Measurements from ENCODE around the gene KDM3B. TPM values are rescaled to one million over a fixed set of nuclear protein-coding genes. Genes with fewer than 3 reads are reported as not detected.

The KDM3B gene
- total and polyA plus RNA-seq, 9 of the 15 experiments (the other 6 are each of a cell fraction or from before 2014, with no cell fraction given), result 13.8 to 62.8 (median 41.9) TPM

DNA sequence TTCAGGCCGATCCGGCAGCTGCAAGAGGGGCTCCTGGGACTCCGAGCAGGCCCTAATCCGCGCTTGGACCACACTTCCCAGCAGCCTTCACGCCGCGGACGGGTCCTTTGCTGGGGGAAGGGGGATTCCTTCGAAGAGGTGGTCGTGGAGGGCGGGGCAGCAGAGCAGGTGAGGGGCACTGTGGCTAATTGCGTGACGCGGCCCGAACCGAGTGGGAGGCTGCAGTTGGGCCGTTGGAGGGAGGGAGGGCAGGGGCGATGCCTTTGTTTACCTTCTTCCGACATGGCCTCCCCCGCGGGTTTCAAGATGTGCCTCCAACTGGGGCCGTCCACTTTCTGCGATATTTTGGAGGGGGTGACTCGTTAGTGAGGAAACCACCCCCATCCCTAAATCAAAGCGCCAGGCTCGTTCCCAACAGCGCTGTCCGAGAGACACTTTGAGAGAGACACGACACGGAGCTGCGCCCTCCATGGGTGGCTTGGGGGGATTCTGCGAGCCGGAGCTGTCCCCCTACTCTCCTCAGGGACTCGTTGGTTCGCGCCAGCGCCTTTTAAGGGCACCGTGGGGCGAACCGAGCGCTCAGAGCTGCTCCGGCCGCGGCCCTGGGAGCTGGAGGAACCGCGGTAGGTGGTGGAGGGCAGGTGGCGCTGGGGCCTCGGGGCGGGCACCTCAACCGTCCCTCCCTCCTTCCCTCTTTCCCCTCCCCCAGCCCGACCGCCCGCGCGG, 14.6 kb upstream of the KDM3B start, which contains the start of gene FAM53C:
Gene FAM53C (plus strand): TSS at position 582 of the 726 bp plus-strand sequence. CDS start 3,070 bp downstream, outside the sequence.
- peak in 3 of 4 experiments; percentile 56 to 95 (median 90) for DNase-seq (ENCODE audit: extremely low read depth in 1 of 4, low spot score in 3 of 4)
- intact Hi-C loops (cut with micrococcal nuclease), result loop anchor here (2.0 kb wide), 1 partner anchor 15 kb away; the partner anchor contains the start of gene KDM3B
- FAIRE-seq, result peak; percentile 6
- peak; percentile 93 for ATAC-seq
- H3K9me1 ChIP-seq (ENCODE audit: control insufficient read depth, insufficient read depth, low read length), result peaks cover 5% of the 10 kb centered on the region
- CTCF ChIA-PET (ENCODE audit: low intra/inter-chr PET ratio), result interaction anchor here (1.0 to 5.4 kb wide), 2 partner anchors 15 to 159 kb away, joined by 3 to 31 read pairs; partner anchors contain the start of genes KDM3B and KIF20A
- H3K79me2 ChIP-seq (ENCODE audit: control insufficient read depth, insufficient read depth, low read length), result peaks cover 39% of the 10 kb centered on the region
- peak within 1 kb of the TSS; percentile 97 for H3K27ac ChIP-seq (ENCODE audit: extremely low read depth, low read depth, low read length)
- no TSS peak for BruUV-seq (replicated peaks)
- peaks cover 9 to 28% of the 10 kb centered on the region in 2 experiments for H3K4me1 ChIP-seq (replicated peaks in 1 of 2; ENCODE audit: control insufficient read depth in 2 of 2, insufficient read depth in 2 of 2, low read length in 2 of 2)
- in situ Hi-C loops (cut with MboI), result no loop called here
- peaks cover 28% of the 10 kb centered on the region for H3K36me3 ChIP-seq (ENCODE audit: control insufficient read depth, insufficient read depth, low read length)
- 0% methylated on average over 25 of the region's 56 CpGs for WGBS (ENCODE audit: insufficient coverage, low coverage, missing lambda C conversion rate)
- H3K4me3 ChIP-seq, result peak within 1 kb of the TSS; percentile 63
- POLR2A ChIA-PET, result interaction anchor here (0.6 to 7.9 kb wide), 31 partner anchors 9 to 449 kb away, joined by 3 to 416 read pairs (median 4); partner anchors contain the start of genes BRD8, CDC23, EGR1 and ETF1
- no peaks in the 10 kb centered on the region for H3K27me3 ChIP-seq (ENCODE audit: control insufficient read depth in 2 of 2, insufficient read depth in 2 of 2, low read length in 2 of 2)
- peak within 1 kb of the TSS; percentile 91 to 96 for H3K9ac ChIP-seq (ENCODE audit: insufficient read depth in 1 of 2, low read depth in 2 of 2, low read length in 2 of 2)
- H2AFZ ChIP-seq (ENCODE audit: low read depth, low read length), result peak within 1 kb of the TSS; percentile 98
- H4K20me1 ChIP-seq (replicated peaks; ENCODE audit: control insufficient read depth, insufficient read depth, low read length), result 0 out of 2 replicates have a peak, but pooled peaks cover 7% of the 10 kb centered on the region
- peak within 1 kb of the TSS; percentile 99 for H3K4me2 ChIP-seq (ENCODE audit: insufficient read depth, low read length)
- no peaks in the 10 kb centered on the region for H3K9me3 ChIP-seq (replicated peaks; ENCODE audit: control insufficient read depth, insufficient read depth, low read depth, low read length)
- TF ChIP-seq KLF16 (IDR thresholded peaks at IDR 0.05), result no peak
- TF ChIP-seq HDAC6 (IDR thresholded peaks at IDR 0.05; ENCODE audit: low read depth, low read length), result peak; percentile 94; the same call in 1 of the 2 replicates
- TF ChIP-seq SRSF3 (IDR thresholded peaks at IDR 0.05; ENCODE audit: insufficient read depth, low read length), result 0 out of 2 replicates have a peak, but pooled peaks have one; percentile 20
- peak; percentile 58 for TF ChIP-seq L3MBTL2 (IDR thresholded peaks at IDR 0.05)
- TF ChIP-seq, protein P1, sequence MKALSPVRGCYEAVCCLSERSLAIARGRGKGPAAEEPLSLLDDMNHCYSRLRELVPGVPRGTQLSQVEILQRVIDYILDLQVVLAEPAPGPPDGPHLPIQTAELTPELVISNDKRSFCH (CRISPR knock-in tag; IDR thresholded peaks at IDR 0.05), result no peak
- TF ChIP-seq, protein P1 (tag; IDR thresholded peaks at IDR 0.05), result no peak
- TF ChIP-seq HLTF (IDR thresholded peaks at IDR 0.05), result no peak
- peak; percentile 21; the same call in 1 of the 2 replicates for TF ChIP-seq PHB (CRISPR knock-in tag; IDR thresholded peaks at IDR 0.05)
- TF ChIP-seq SIN3B (IDR thresholded peaks at IDR 0.05; ENCODE audit: low read depth), result peak; percentile 43; the same call in 1 of the 2 replicates
- no peak for TF ChIP-seq ZNF655 (CRISPR knock-in tag; IDR thresholded peaks at IDR 0.05)
- no peak for TF ChIP-seq MTA1 (IDR thresholded peaks at IDR 0.05; ENCODE audit: borderline replicate concordance)
- no peak; the same call in 1 of the 2 replicates for TF ChIP-seq CAMTA2 (CRISPR knock-in tag; conservative IDR thresholded peaks at IDR 0.05)
- TF ChIP-seq FOXP4 (CRISPR knock-in tag; IDR thresholded peaks at IDR 0.05; ENCODE audit: borderline replicate concordance), result peak; percentile 76; the same call in 1 of the 2 replicates
- no peak; the same call in 1 of the 2 replicates for TF ChIP-seq GMEB1 (CRISPR knock-in tag; IDR thresholded peaks at IDR 0.05)
- peak; percentile 92 for TF ChIP-seq NUFIP1 (IDR thresholded peaks at IDR 0.05; ENCODE audit: partially characterized antibody)
- TF ChIP-seq ZNF12 (CRISPR knock-in tag; IDR thresholded peaks at IDR 0.05), result peak; percentile 38; the same call in 1 of the 2 replicates
